ENCODE results near the gene NOA1.
A peak's percentile ranks its signal among the peaks of the same experiment; 100 is the strongest.

- TF ChIP-seq POLR2A (IDR thresholded peaks at IDR 0.05) (peak; percentile 47 to 63), POLR2AphosphoS5 (IDR thresholded peaks at IDR 0.05) (peak; percentile 83), CTCF (IDR thresholded peaks at IDR 0.05) (no peak), EP300 (IDR thresholded peaks at IDR 0.05) (no peak)
Observed at GRCh38 chr4:56978750-56979303, 1.4 kb upstream of the NOA1 start, which contains the start of gene POLR2B.

Measured in gastroesophageal sphincter (tissue), 3 donors.